ENCODE measurements around the gene DUSP21.

Gene DUSP21

GRCh38 chrX:44828008-44828605 is 15.7 kb upstream of the DUSP21 start:
- Histone ChIP-seq H2BK15ac (ENCODE audit: low read length) (no peak overlapping the region), H2BK5ac (ENCODE audit: low read length) (no peak overlapping the region), H3K4ac (ENCODE audit: low read length) (no peak overlapping the region), H2AK5ac (ENCODE audit: low read depth, low read length) (no peak overlapping the region), H3K4me2 (ENCODE audit: insufficient read depth, low read length, poor library complexity, severe bottlenecking) (no peak overlapping the region), H2AFZ (ENCODE audit: low read length) (no peak overlapping the region), H3K79me1 (ENCODE audit: low read depth, low read length) (no peaks in the 10 kb centered on the region), H3K9me3 (replicated peaks in 1 of 2; ENCODE audit: control insufficient read depth in 2 of 2, insufficient read depth in 1 of 2, low read depth in 1 of 2, low read length in 2 of 2) (no peaks in the 10 kb centered on the region), H3K4me1 (ENCODE audit: control insufficient read depth in 2 of 2, insufficient read depth in 1 of 2, low read depth in 1 of 2, low read length in 2 of 2) (no peaks in the 10 kb centered on the region), H3K23ac (ENCODE audit: low read depth, low read length, poor library complexity) (no peak overlapping the region), H4K91ac (ENCODE audit: low read depth, low read length, poor library complexity) (no peak overlapping the region), H3K14ac (ENCODE audit: low read length) (no peak overlapping the region), H3K36me3 (replicated peaks in 1 of 2; ENCODE audit: control insufficient read depth in 2 of 2, insufficient read depth in 2 of 2, low read length in 2 of 2) (no peaks in the 10 kb centered on the region), H3K27me3 (ENCODE audit: control insufficient read depth in 3 of 3, insufficient read depth in 3 of 3, low read depth in 1 of 3, low read length in 3 of 3) (no peaks in the 10 kb centered on the region), H3K27ac (replicated peaks; ENCODE audit: low read length) (no peak overlapping the region), H3K18ac (ENCODE audit: low read length) (no peak overlapping the region), H2BK12ac (ENCODE audit: low read length) (no peak overlapping the region), H3K9ac (ENCODE audit: low read depth, low read length, poor library complexity) (no peak overlapping the region), H4K8ac (ENCODE audit: low read depth, low read length) (no peak overlapping the region), H3K4me3 (ENCODE audit: low read length in 2 of 2) (no peak overlapping the region), H2BK120ac (ENCODE audit: low read depth, low read length) (no peak overlapping the region)
- WGBS, 2 donors (ENCODE audit: extremely low coverage in 2 of 2, insufficient read length in 2 of 2, insufficient replicate concordance in 1 of 2), result no CpG with 5 or more reads among the region's 4 CpGs
- DNase-seq (ENCODE audit: low spot score), result no peak

GRCh38 chrX:44829832-44830231 is 14.0 kb upstream of the DUSP21 start:
- Histone ChIP-seq H3K4me1 (ENCODE audit: control insufficient read depth in 2 of 2, insufficient read depth in 1 of 2, low read depth in 1 of 2, low read length in 2 of 2) (no peaks in the 10 kb centered on the region), H2BK120ac (ENCODE audit: low read depth, low read length) (no peak overlapping the region), H3K36me3 (replicated peaks in 1 of 2; ENCODE audit: control insufficient read depth in 2 of 2, insufficient read depth in 2 of 2, low read length in 2 of 2) (no peaks in the 10 kb centered on the region), H2AFZ (ENCODE audit: low read length) (no peak overlapping the region), H2BK15ac (ENCODE audit: low read length) (no peak overlapping the region), H3K18ac (ENCODE audit: low read length) (no peak overlapping the region), H3K4ac (ENCODE audit: low read length) (no peak overlapping the region), H4K91ac (ENCODE audit: low read depth, low read length, poor library complexity) (no peak overlapping the region), H2BK5ac (ENCODE audit: low read length) (no peak overlapping the region), H3K9ac (ENCODE audit: low read depth, low read length, poor library complexity) (no peak overlapping the region), H2AK5ac (ENCODE audit: low read depth, low read length) (no peak overlapping the region), H3K79me1 (ENCODE audit: low read depth, low read length) (no peaks in the 10 kb centered on the region), H2BK12ac (ENCODE audit: low read length) (no peak overlapping the region), H3K4me2 (ENCODE audit: insufficient read depth, low read length, poor library complexity, severe bottlenecking) (no peak overlapping the region), H3K14ac (ENCODE audit: low read length) (no peak overlapping the region), H4K8ac (ENCODE audit: low read depth, low read length) (no peak overlapping the region), H3K23ac (ENCODE audit: low read depth, low read length, poor library complexity) (no peak overlapping the region), H3K4me3 (ENCODE audit: low read length in 2 of 2) (no peak overlapping the region), H3K27me3 (ENCODE audit: control insufficient read depth in 3 of 3, insufficient read depth in 3 of 3, low read depth in 1 of 3, low read length in 3 of 3) (no peaks in the 10 kb centered on the region), H3K9me3 (replicated peaks in 1 of 2; ENCODE audit: control insufficient read depth in 2 of 2, insufficient read depth in 1 of 2, low read depth in 1 of 2, low read length in 2 of 2) (no peaks in the 10 kb centered on the region), H3K27ac (replicated peaks; ENCODE audit: low read length) (no peak overlapping the region)
- WGBS, 2 donors (ENCODE audit: extremely low coverage in 2 of 2, insufficient read length in 2 of 2, insufficient replicate concordance in 1 of 2), result no CpG with 5 or more reads among the region's 2 CpGs
- no peak for DNase-seq (ENCODE audit: low spot score)

GRCh38 chrX:44842550-44843317 is 1.1 kb upstream of the DUSP21 start:
- Histone ChIP-seq H3K4me3 (ENCODE audit: low read length in 2 of 2) (no peak overlapping the region), H3K9me3 (replicated peaks in 1 of 2; ENCODE audit: control insufficient read depth in 2 of 2, insufficient read depth in 1 of 2, low read depth in 1 of 2, low read length in 2 of 2) (no peaks in the 10 kb centered on the region), H3K18ac (ENCODE audit: low read length) (no peak overlapping the region), H3K9ac (ENCODE audit: low read depth, low read length, poor library complexity) (no peak overlapping the region), H2BK12ac (ENCODE audit: low read length) (no peak overlapping the region), H3K4ac (ENCODE audit: low read length) (no peak overlapping the region), H2AK5ac (ENCODE audit: low read depth, low read length) (no peak overlapping the region), H4K91ac (ENCODE audit: low read depth, low read length, poor library complexity) (no peak overlapping the region), H2BK15ac (ENCODE audit: low read length) (no peak overlapping the region), H3K4me1 (ENCODE audit: control insufficient read depth in 2 of 2, insufficient read depth in 1 of 2, low read depth in 1 of 2, low read length in 2 of 2) (no peaks in the 10 kb centered on the region), H2AFZ (ENCODE audit: low read length) (no peak overlapping the region), H3K14ac (ENCODE audit: low read length) (no peak overlapping the region), H3K23ac (ENCODE audit: low read depth, low read length, poor library complexity) (no peak overlapping the region), H3K27me3 (ENCODE audit: control insufficient read depth in 3 of 3, insufficient read depth in 3 of 3, low read depth in 1 of 3, low read length in 3 of 3) (no peaks in the 10 kb centered on the region), H3K79me1 (ENCODE audit: low read depth, low read length) (no peaks in the 10 kb centered on the region), H3K27ac (replicated peaks; ENCODE audit: low read length) (no peak overlapping the region), H2BK120ac (ENCODE audit: low read depth, low read length) (no peak overlapping the region), H4K8ac (ENCODE audit: low read depth, low read length) (no peak overlapping the region), H3K4me2 (ENCODE audit: insufficient read depth, low read length, poor library complexity, severe bottlenecking) (no peak overlapping the region), H3K36me3 (replicated peaks in 1 of 2; ENCODE audit: control insufficient read depth in 2 of 2, insufficient read depth in 2 of 2, low read length in 2 of 2) (no peaks in the 10 kb centered on the region), H2BK5ac (ENCODE audit: low read length) (no peak overlapping the region)
- no peak for DNase-seq (ENCODE audit: low spot score)
- WGBS, 2 donors (ENCODE audit: extremely low coverage in 2 of 2, insufficient read length in 2 of 2, insufficient replicate concordance in 1 of 2), result no CpG with 5 or more reads among the region's 10 CpGs

- no peak overlapping the region for H2BK5ac ChIP-seq (ENCODE audit: low read length)
- no peak overlapping the region for H4K8ac ChIP-seq (ENCODE audit: low read depth, low read length)
- H3K9ac ChIP-seq (ENCODE audit: low read depth, low read length, poor library complexity), result no peak overlapping the region
- H3K4me3 ChIP-seq (ENCODE audit: low read length in 2 of 2), result no peak overlapping the region
- H3K14ac ChIP-seq (ENCODE audit: low read length), result no peak overlapping the region
- no CpG with 5 or more reads among the region's 2 CpGs for WGBS, 2 donors (ENCODE audit: extremely low coverage in 2 of 2, insufficient read length in 2 of 2, insufficient replicate concordance in 1 of 2)
- no peaks in the 10 kb centered on the region for H3K27me3 ChIP-seq (ENCODE audit: control insufficient read depth in 3 of 3, insufficient read depth in 3 of 3, low read depth in 1 of 3, low read length in 3 of 3)
- no peaks in the 10 kb centered on the region for H3K79me1 ChIP-seq (ENCODE audit: low read depth, low read length)
- H2BK12ac ChIP-seq (ENCODE audit: low read length), result no peak overlapping the region
- no peak overlapping the region for H2BK120ac ChIP-seq (ENCODE audit: low read depth, low read length)
- no peaks in the 10 kb centered on the region for H3K4me1 ChIP-seq (ENCODE audit: control insufficient read depth in 2 of 2, insufficient read depth in 1 of 2, low read depth in 1 of 2, low read length in 2 of 2)
- H3K4me2 ChIP-seq (ENCODE audit: insufficient read depth, low read length, poor library complexity, severe bottlenecking), result no peak overlapping the region
- no peak overlapping the region for H2BK15ac ChIP-seq (ENCODE audit: low read length)
- H2AK5ac ChIP-seq (ENCODE audit: low read depth, low read length), result no peak overlapping the region
- H3K36me3 ChIP-seq (replicated peaks in 1 of 2; ENCODE audit: control insufficient read depth in 2 of 2, insufficient read depth in 2 of 2, low read length in 2 of 2), result no peaks in the 10 kb centered on the region
- H3K9me3 ChIP-seq (replicated peaks in 1 of 2; ENCODE audit: control insufficient read depth in 2 of 2, insufficient read depth in 1 of 2, low read depth in 1 of 2, low read length in 2 of 2), result no peaks in the 10 kb centered on the region
- H4K91ac ChIP-seq (ENCODE audit: low read depth, low read length, poor library complexity), result no peak overlapping the region
- peak overlapping the region; percentile 22 for H2AFZ ChIP-seq (ENCODE audit: low read length)
- H3K4ac ChIP-seq (ENCODE audit: low read length), result no peak overlapping the region
- H3K23ac ChIP-seq (ENCODE audit: low read depth, low read length, poor library complexity), result no peak overlapping the region
- no peak for DNase-seq (ENCODE audit: low spot score)
- no peak overlapping the region for H3K18ac ChIP-seq (ENCODE audit: low read length)
- no peak overlapping the region for H3K27ac ChIP-seq (replicated peaks; ENCODE audit: low read length)
Measured at GRCh38 chrX:44843318-44843702, 511 bp upstream of the DUSP21 start.

All from neuronal stem cell (in vitro differentiated cells).